GM12878 (cell line): Measurements from ENCODE around the gene HECTD4. TPM values are rescaled to one million over a fixed set of nuclear protein-coding genes. Genes with fewer than 3 reads are reported as not detected.

ENCODE experiments used
- ATAC-seq: fragments of 200-7000 bp; cut with Tn5 transposase; 3 replicates; pipeline ENCODE4 v1.9.1; 2020; ENCODE audit warnings: mild to moderate bottlenecking, moderate library complexity
- BruUV-seq: library from RNA; stranded (reverse); fragments of 400-500 nt; replicated peaks from 2 replicates; lab custom pipeline; 2021; lab: Mats Ljungman, UMichigan
- CTCF ChIA-PET: fragments of 300-600 bp; sonication (Branson Sonifier 250); formaldehyde crosslinking; extraction: SDS; loops from one replicate; lab custom pipeline; 2021; ENCODE audit warnings: inconsistent platforms; lab: Yijun Ruan, JAX
- POLR2A ChIA-PET: fragments of 350-600 bp; formaldehyde crosslinking; extraction: SDS; loops from one replicate; lab custom pipeline; 2021; ENCODE audit warnings: inconsistent platforms; lab: Charles Lee
- RAD21 ChIA-PET: fragments of 300-600 bp; sonication (Branson Sonifier 250); formaldehyde crosslinking; loops from one replicate; lab custom pipeline; 2023; ENCODE audit warnings: antibody characterized with exemption; ENCODE audit not compliant: unreplicated experiment; lab: Charles Lee
- SMC1A ChIA-PET: fragments of 300-600 bp; sonication (Branson Sonifier 250); formaldehyde crosslinking; loops from one replicate; lab custom pipeline; 2023; ENCODE audit not compliant: unreplicated experiment, uncharacterized antibody; lab: Charles Lee
- DNase-seq: peaks from one replicate; pipeline ENCODE4 v3.0.0-alpha.2; 2011; ENCODE audit warnings: low read depth, low spot score
- FAIRE-seq: peaks from 3 replicates; lab custom pipeline; 2011; peaks lifted over from hg19 to GRCh38; lab: Jason Lieb, UNC
- H2AFZ ChIP-seq: 2 replicates; pipeline ENCODE4 v1.6.0; 2011; ENCODE audit warnings: low read depth, low read length, control low read depth; ENCODE audit not compliant: control insufficient read depth
- H3K27ac ChIP-seq: 2 replicates; pipeline ENCODE4 v1.5.1; 2011; ENCODE audit warnings: control low read depth; ENCODE audit not compliant: control insufficient read depth, insufficient read depth
- H3K27me3 ChIP-seq, 2 experiments: replicated peaks in 1 of 2; 2 replicates each; pipeline versions ENCODE4 v1.6.0 to v1.6.1; 2011; ENCODE audit warnings: low read length in 1 of 2; ENCODE audit not compliant: control insufficient read depth in 2 of 2, insufficient read depth in 2 of 2
- H3K36me3 ChIP-seq, 2 experiments: 2 replicates each; pipeline ENCODE4 v1.5.1; 2011; ENCODE audit warnings: low read length in 1 of 2; ENCODE audit not compliant: control insufficient read depth in 2 of 2, insufficient read depth in 2 of 2
- H3K4me1 ChIP-seq: 2 replicates; pipeline ENCODE4 v1.6.1; 2011; ENCODE audit warnings: mild to moderate bottlenecking, low read length, moderate library complexity, mixed read lengths; ENCODE audit not compliant: control insufficient read depth, insufficient read depth
- H3K4me2 ChIP-seq: 2 replicates; pipeline ENCODE4 v1.6.0; 2011; ENCODE audit warnings: control low read depth; ENCODE audit not compliant: control insufficient read depth, insufficient read depth
- H3K4me3 ChIP-seq: fragments of 200-600 bp; sonication (generic); 2 replicates; pipeline ENCODE4 v1.5.1; 2016
- H3K79me2 ChIP-seq: 2 replicates; pipeline ENCODE4 v1.6.0; 2011; ENCODE audit warnings: low read length; ENCODE audit not compliant: control insufficient read depth, insufficient read depth
- H3K9ac ChIP-seq: 2 replicates; pipeline ENCODE4 v1.8.0; 2011; ENCODE audit warnings: low read length, control low read depth, mixed read lengths; ENCODE audit not compliant: control insufficient read depth, insufficient read depth
- H3K9me3 ChIP-seq: replicated peaks from 3 replicates; pipeline ENCODE4 v1.5.1; 2011; ENCODE audit warnings: mild to moderate bottlenecking, low read length; ENCODE audit not compliant: control insufficient read depth, insufficient read depth
- H4K20me1 ChIP-seq: 2 replicates; pipeline ENCODE4 v1.6.0; 2011; ENCODE audit not compliant: control insufficient read depth, insufficient read depth
- LARP7 ChIP-seq: fragments of 450-650 bp; IDR thresholded peaks from 2 replicates; pipeline ENCODE4 v1.6.1; 2017; ENCODE audit warnings: mild to moderate bottlenecking
- NFXL1 ChIP-seq: fragments of 450-650 bp; IDR thresholded peaks from 2 replicates; pipeline ENCODE4 v1.6.1; 2017; ENCODE audit warnings: antibody characterized with exemption, mild to moderate bottlenecking, borderline replicate concordance
- PAX8 ChIP-seq: fragments of 450-650 bp; IDR thresholded peaks from 2 replicates; pipeline ENCODE4 v1.6.1; 2017; ENCODE audit warnings: mild to moderate bottlenecking, moderate library complexity
- SIN3A ChIP-seq: IDR thresholded peaks from 2 replicates; pipeline ENCODE4 v1.6.1; 2012; ENCODE audit warnings: low read depth, low read length, improper control_type of control experiment
- WGBS: methylation state at CpG from one replicate; pipeline ENCODE4 v1.1.6; 2016; ENCODE audit warnings: low lambda C conversion rate; ENCODE audit not compliant: insufficient replicate concordance, insufficient coverage; ENCODE audit errors: missing lambda C conversion rate; 5-methylcytosine and 5-hydroxymethylcytosine counted together
- in situ Hi-C: fragments of 300-500 bp; cut with MboI; formaldehyde crosslinking; loops from 9 replicates; pipeline ENCODE4 v1.14.3; 2018; ENCODE audit warnings: mixed read lengths
- intact Hi-C: fragments of 100-400 bp; cut with micrococcal nuclease; formaldehyde crosslinking; loops from one replicate; pipeline ENCODE4 v1.14.2; 2022; ENCODE audit not compliant: unreplicated experiment
- polyA plus RNA-seq, 11 experiments: library from polyadenylated mRNA; depleted of rRNA in 4 of 11; unstranded in 6 of 11; stranded (reverse) in 5 of 11; fragments of >200 nt; fragmentation: Nextera tagmentation in 4 of 11; fragmentation: Illumina TruSeq in 1 of 11; extraction: Ambion mirVana in 4 of 11; extraction: Trizol in 1 of 11; gene quantifications; 1 replicate in 1 of 11; 2 replicates in 10 of 11; pipeline versions ENCODE4 v1.2.1 to v1.2.3, GENCODE V29; 2011 to 2016; ENCODE audit warnings: inconsistent platforms in 2 of 11, missing spikeins in 2 of 11, low read depth in 1 of 11
- total RNA-seq, 4 experiments: library from RNA; depleted of rRNA in 3 of 4; stranded (reverse); fragments of >200 nt in 3 of 4; fragmentation: Illumina TruSeq in 1 of 4; extraction: Trizol in 1 of 4; gene quantifications; 2 replicates each; pipeline versions ENCODE4 v1.2.1 to v1.2.3, GENCODE V29; 2013 to 2021

Gene HECTD4
- total and polyA plus RNA-seq, 10 of the 15 experiments (the other 5 are each of a cell fraction or from before 2014, with no cell fraction given) = 5.8 to 43.9 (median 17.9) TPM

- no peak for TF ChIP-seq NFXL1
Observed at GRCh38 chr12:112303004-112303403, 79.2 kb downstream of the HECTD4 start (continued).

GRCh38 chr12:112299704-112300103, 82.5 kb downstream of the HECTD4 start:
- no peaks in the 10 kb centered on the region for H3K27me3 ChIP-seq
- CTCF ChIA-PET = no interaction called here
- no peak for FAIRE-seq
- no peaks in the 10 kb centered on the region for H3K9me3 ChIP-seq
- no peak overlapping the region for H3K4me2 ChIP-seq
- no peak overlapping the region for H2AFZ ChIP-seq
- no peaks in the 10 kb centered on the region for H4K20me1 ChIP-seq
- DNase-seq = no peak
- H3K9ac ChIP-seq = no peak overlapping the region
- H3K4me1 ChIP-seq = peaks cover 13% of the 10 kb centered on the region
- peaks cover 5 to 12% of the 10 kb centered on the region in 2 experiments; a peak in 3 of 4 replicates for H3K36me3 ChIP-seq
- POLR2A ChIA-PET = interaction anchor here (0.7 to 1.3 kb wide), 2 partner anchors 11 to 17 kb away, joined by 3 to 5 read pairs; no protein-coding TSS in a partner anchor
- TF ChIP-seq PAX8 = no peak
- intact Hi-C loops = no loop called here
- WGBS = 97% methylated on average over 3 of the region's 3 CpGs
- H3K27ac ChIP-seq = no peak overlapping the region
- no peak for ATAC-seq
- in situ Hi-C loops = no loop called here
- SMC1A ChIA-PET = interaction anchor here (0.9 to 1.2 kb wide), 2 partner anchors 62 to 87 kb away, joined by 3 read pairs; no protein-coding TSS in a partner anchor
- no TSS peak for BruUV-seq
- RAD21 ChIA-PET = no interaction called here
- H3K79me2 ChIP-seq = no peaks in the 10 kb centered on the region; the same call in 1 of the 2 replicates
- no peak overlapping the region for H3K4me3 ChIP-seq

- no peak for ATAC-seq
- in situ Hi-C loops = no loop called here
- no peaks in the 10 kb centered on the region for H4K20me1 ChIP-seq
- intact Hi-C loops = no loop called here
- H3K27me3 ChIP-seq = no peaks in the 10 kb centered on the region
- no peak overlapping the region for H2AFZ ChIP-seq
- RAD21 ChIA-PET = no interaction called here
- POLR2A ChIA-PET = no interaction called here
- no peak overlapping the region for H3K27ac ChIP-seq
- BruUV-seq = no TSS peak
- TF ChIP-seq LARP7 (no peak), SIN3A (no peak)
- TF ChIP-seq, all 136 proteins: peak for 0
- H3K9me3 ChIP-seq = no peaks in the 10 kb centered on the region
- no peak overlapping the region for H3K4me3 ChIP-seq
- SMC1A ChIA-PET = no interaction called here
- H3K79me2 ChIP-seq = no peaks in the 10 kb centered on the region
- DNase-seq (no peak), FAIRE-seq (no peak)
- H3K4me1 ChIP-seq = no peaks in the 10 kb centered on the region; the same call in 1 of the 2 replicates
- CTCF ChIA-PET = no interaction called here
- no peak overlapping the region for H3K4me2 ChIP-seq
- H3K36me3 ChIP-seq = peaks cover 5 to 10% of the 10 kb centered on the region in 2 experiments; a peak in 3 of 4 replicates
- no peak overlapping the region for H3K9ac ChIP-seq
Observed at GRCh38 chr12:112297188-112297587, 85.0 kb downstream of the HECTD4 start.
